SU-DHL-6 (cell line): ENCODE results near the gene GSTT2.
"Not testable (repeated sequence)": the region's sequence is repeated elsewhere in the genome, so short reads cannot be mapped to it uniquely, and the experiment has no call there.

Experiments
- H2AFZ ChIP-seq: fragments of 200-600 bp; sonication (generic); 2 replicates; pipeline ENCODE4 v1.6.1; 2014; ENCODE audit warnings: low read depth, mild to moderate bottlenecking, moderate library complexity, mixed read lengths, antibody characterized with exemption, low read length; ENCODE audit not compliant: severe bottlenecking
- H3F3A ChIP-seq: fragments of 200-600 bp; shearing (Covaris generic); 2 replicates; pipeline ENCODE4 v1.6.0; 2016; ENCODE audit warnings: antibody characterized with exemption, mild to moderate bottlenecking; ENCODE audit not compliant: insufficient read depth
- H3K27ac ChIP-seq: fragments of 200-600 bp; sonication (generic); 2 replicates; pipeline ENCODE4 v1.5.1; 2016; ENCODE audit warnings: low read depth, mild to moderate bottlenecking, low read length, moderate library complexity, mixed read lengths
- H3K27me3 ChIP-seq: fragments of 200-600 bp; sonication (generic), shearing (Covaris generic); 2 replicates; pipeline ENCODE4 v1.6.0; 2014; ENCODE audit warnings: mild to moderate bottlenecking, low read length
- H3K36me3 ChIP-seq: fragments of 200-600 bp; sonication (generic); 2 replicates; pipeline ENCODE4 v1.6.1; 2014; ENCODE audit warnings: mild to moderate bottlenecking, low read length, mixed read lengths
- H3K4me2 ChIP-seq: fragments of 300-600, 200-600 bp; shearing (Covaris generic), sonication (generic); 2 replicates; pipeline ENCODE4 v1.6.0; 2014; ENCODE audit warnings: low read length, low read depth, mild to moderate bottlenecking; ENCODE audit not compliant: poor library complexity, severe bottlenecking
- H3K4me3 ChIP-seq: fragments of 200-600 bp; sonication (generic); 2 replicates; pipeline ENCODE4 v1.5.1; 2014; ENCODE audit warnings: antibody characterized with exemption, low read length, mild to moderate bottlenecking, mixed read lengths; ENCODE audit not compliant: insufficient read depth, poor library complexity, severe bottlenecking
- H3K79me2 ChIP-seq: fragments of 200-600 bp; sonication (generic); 2 replicates; pipeline ENCODE4 v1.6.1; 2014; ENCODE audit warnings: mild to moderate bottlenecking, low read length, moderate library complexity; ENCODE audit not compliant: insufficient read depth
- H3K9ac ChIP-seq: fragments of 200-600 bp; sonication (generic); 2 replicates; pipeline ENCODE4 v1.7.0; 2014; ENCODE audit warnings: mild to moderate bottlenecking, low read length
- H3K9me2 ChIP-seq: fragments of 200-600 bp; sonication (generic); replicated peaks from 2 replicates; pipeline ENCODE4 v1.6.1; 2014; ENCODE audit warnings: low read length; ENCODE audit not compliant: insufficient read depth
- H3K9me3 ChIP-seq: fragments of 200-600 bp; sonication (generic); 2 replicates; pipeline ENCODE4 v1.6.1; 2014; ENCODE audit warnings: low read length, mixed read lengths; ENCODE audit not compliant: insufficient read depth
- H4K20me1 ChIP-seq: fragments of 200-600 bp; sonication (generic); 2 replicates; pipeline ENCODE4 v1.6.1; 2014; ENCODE audit warnings: low read depth, mild to moderate bottlenecking, antibody characterized with exemption, low read length, moderate library complexity, mixed read lengths
- CTCF ChIP-seq: fragments of 200-600 bp; sonication (generic); IDR thresholded peaks from one replicate; pipeline ENCODE4 v1.5.1; 2017; ENCODE audit warnings: antibody characterized with exemption, mild to moderate bottlenecking, low read length, moderate library complexity; ENCODE audit not compliant: insufficient read depth, poor library complexity, severe bottlenecking
- EZH2phosphoT487 ChIP-seq: fragments of 200-600 bp; sonication (generic), shearing (Covaris generic); conservative IDR thresholded peaks from 2 replicates; pipeline ENCODE4 v1.6.1; 2018; ENCODE audit warnings: mild to moderate bottlenecking, antibody characterized with exemption, low read length, moderate library complexity, mixed read lengths

GSTT2 gene

GRCh38 chr22:23980567-23980966 is 633 bp downstream of the GSTT2 start:
- not testable (repeated sequence) for H3K4me2 ChIP-seq, H3K36me3 ChIP-seq, H4K20me1 ChIP-seq, H3K79me2 ChIP-seq, H3K9ac ChIP-seq, H3K4me3 ChIP-seq, H3K27me3 ChIP-seq, H3K9me3 ChIP-seq, H3K27ac ChIP-seq, H3F3A ChIP-seq, H3K9me2 ChIP-seq, H2AFZ ChIP-seq

GRCh38 chr22:23984430-23984829 is 4.5 kb downstream of the GSTT2 start:
- H3K4me2 ChIP-seq = no peak overlapping the region
- TF ChIP-seq CTCF (no peak), EZH2phosphoT487 (no peak)
- H3K27ac ChIP-seq = no peak overlapping the region
- no peaks in the 10 kb centered on the region for H3K27me3 ChIP-seq
- H2AFZ ChIP-seq = no peak overlapping the region
- no peaks in the 10 kb centered on the region for H3K79me2 ChIP-seq
- H3K9me2 ChIP-seq = no peaks in the 10 kb centered on the region
- no peaks in the 10 kb centered on the region for H4K20me1 ChIP-seq
- H3K9ac ChIP-seq = no peak overlapping the region
- no peak overlapping the region for H3K4me3 ChIP-seq
- no peaks in the 10 kb centered on the region for H3F3A ChIP-seq
- H3K9me3 ChIP-seq = no peaks in the 10 kb centered on the region
- H3K36me3 ChIP-seq = no peaks in the 10 kb centered on the region

GRCh38 chr22:23986089-23986488 is 6.2 kb downstream of the GSTT2 start:
- not testable (repeated sequence) for H3K4me3 ChIP-seq, H3K36me3 ChIP-seq, H3K27me3 ChIP-seq, H2AFZ ChIP-seq, H4K20me1 ChIP-seq, H3K9me2 ChIP-seq, H3K79me2 ChIP-seq, H3K9ac ChIP-seq, H3K9me3 ChIP-seq, H3K4me2 ChIP-seq, H3F3A ChIP-seq, H3K27ac ChIP-seq

GRCh38 chr22:23986538-23987178 is 6.7 kb downstream of the GSTT2 start:
- not testable (repeated sequence) for H3K79me2 ChIP-seq, H3K27ac ChIP-seq, H3K9me2 ChIP-seq, H3K9ac ChIP-seq, H3K36me3 ChIP-seq, H3K9me3 ChIP-seq, H3F3A ChIP-seq, H4K20me1 ChIP-seq, H2AFZ ChIP-seq, H3K4me2 ChIP-seq, H3K4me3 ChIP-seq, H3K27me3 ChIP-seq

GRCh38 chr22:23989583-23990244 is 9.8 kb downstream of the GSTT2 start:
- not testable (repeated sequence) for H3K27ac ChIP-seq, H3K27me3 ChIP-seq, H3K9me3 ChIP-seq, H3K4me2 ChIP-seq, H3K4me3 ChIP-seq, H2AFZ ChIP-seq, H4K20me1 ChIP-seq, H3K9me2 ChIP-seq, H3K79me2 ChIP-seq, H3K9ac ChIP-seq, H3K36me3 ChIP-seq, H3F3A ChIP-seq

- H3K36me3 ChIP-seq, H4K20me1 ChIP-seq, H3K9me3 ChIP-seq, H3K4me2 ChIP-seq, H3F3A ChIP-seq, H3K9ac ChIP-seq, H3K4me3 ChIP-seq, H2AFZ ChIP-seq, H3K9me2 ChIP-seq, H3K79me2 ChIP-seq, H3K27ac ChIP-seq, H3K27me3 ChIP-seq: not testable (repeated sequence)
These were observed 13.1 kb downstream of the GSTT2 start for GRCh38 chr22:23993080-23993479.

- H3K27ac ChIP-seq, H4K20me1 ChIP-seq, H3K9me2 ChIP-seq, H3F3A ChIP-seq, H3K9me3 ChIP-seq, H3K36me3 ChIP-seq, H3K79me2 ChIP-seq, H3K9ac ChIP-seq, H3K4me2 ChIP-seq, H3K4me3 ChIP-seq, H3K27me3 ChIP-seq, H2AFZ ChIP-seq: not testable (repeated sequence)
These were observed 13.7 kb downstream of the GSTT2 start for GRCh38 chr22:23993581-23994177.
